Measurements from ENCODE around the gene ELAVL1.
"Not testable (repeated sequence)": the region's sequence is repeated elsewhere in the genome, so short reads cannot be mapped to it uniquely, and the experiment has no call there.

ELAVL1 gene

GRCh38 chr19:7919610-7920518 lies 85.6 kb downstream of the ELAVL1 start, which contains the start of gene SNAPC2:
TSS of gene SNAPC2 (plus strand) at chr19:7920338. CDS start at chr19:7920367, 29 bp downstream.
- H3K27ac ChIP-seq (ENCODE audit: low read depth, low read length) = peak within 1 kb of the TSS; percentile 85
- peak within 1 kb of the TSS; percentile 95 for H3K4me3 ChIP-seq (ENCODE audit: low read depth, low read length)
- H3K4me1 ChIP-seq (ENCODE audit: control insufficient read depth, insufficient read depth, low read length, unreplicated experiment) = peaks cover 14% of the 10 kb centered on the region
- peaks cover 9% of the 10 kb centered on the region for H3K79me2 ChIP-seq (ENCODE audit: control insufficient read depth, insufficient read depth, low read length, unreplicated experiment)
- H3K36me3 ChIP-seq (ENCODE audit: insufficient read depth, low read length) = no peaks in the 10 kb centered on the region
- no peaks in the 10 kb centered on the region for H3K27me3 ChIP-seq (ENCODE audit: insufficient read depth, low read length)
- peak within 1 kb of the TSS; percentile 38 for H2AFZ ChIP-seq (ENCODE audit: low read length, unreplicated experiment)

- Histone ChIP-seq H3K79me2 (ENCODE audit: control insufficient read depth, insufficient read depth, low read length, unreplicated experiment) (peaks cover 9% of the 10 kb centered on the region), H3K27me3 (ENCODE audit: insufficient read depth, low read length) (no peaks in the 10 kb centered on the region), H3K36me3 (ENCODE audit: insufficient read depth, low read length) (no peaks in the 10 kb centered on the region), H2AFZ (ENCODE audit: low read length, unreplicated experiment) (no peak overlapping the region), H3K27ac (ENCODE audit: low read depth, low read length) (no peak overlapping the region), H3K4me1 (ENCODE audit: control insufficient read depth, insufficient read depth, low read length, unreplicated experiment) (peaks cover 14% of the 10 kb centered on the region), H3K4me3 (ENCODE audit: low read depth, low read length) (no peak overlapping the region; the same call in 1 of the 2 replicates)
Measured at GRCh38 chr19:7918615-7919421, 86.6 kb downstream of the ELAVL1 start.

GRCh38 chr19:7918062-7918614 lies 87.3 kb downstream of the ELAVL1 start:
- Histone ChIP-seq H3K4me3 (ENCODE audit: low read depth, low read length) (peak overlapping the region; percentile 80), H3K4me1 (ENCODE audit: control insufficient read depth, insufficient read depth, low read length, unreplicated experiment) (peaks cover 14% of the 10 kb centered on the region)
- H3K79me2 ChIP-seq (ENCODE audit: control insufficient read depth, insufficient read depth, low read length, unreplicated experiment); H3K27ac ChIP-seq (ENCODE audit: low read depth, low read length); H3K36me3 ChIP-seq (ENCODE audit: insufficient read depth, low read length); H2AFZ ChIP-seq (ENCODE audit: low read length, unreplicated experiment); H3K27me3 ChIP-seq (ENCODE audit: insufficient read depth, low read length): not testable (repeated sequence)

GRCh38 chr19:7917267-7918061 lies 88.0 kb downstream of the ELAVL1 start:
- H3K27ac ChIP-seq (ENCODE audit: low read depth, low read length) = no peak overlapping the region
- no peaks in the 10 kb centered on the region for H3K27me3 ChIP-seq (ENCODE audit: insufficient read depth, low read length)
- peak overlapping the region; percentile 80 for H3K4me3 ChIP-seq (ENCODE audit: low read depth, low read length)
- H3K36me3 ChIP-seq (ENCODE audit: insufficient read depth, low read length) = no peaks in the 10 kb centered on the region
- H3K4me1 ChIP-seq (ENCODE audit: control insufficient read depth, insufficient read depth, low read length, unreplicated experiment) = peaks cover 14% of the 10 kb centered on the region
- H2AFZ ChIP-seq (ENCODE audit: low read length, unreplicated experiment) = no peak overlapping the region
- H3K79me2 ChIP-seq (ENCODE audit: control insufficient read depth, insufficient read depth, low read length, unreplicated experiment) = peaks cover 6% of the 10 kb centered on the region

- Histone ChIP-seq H3K27me3 (ENCODE audit: insufficient read depth, low read length) (no peaks in the 10 kb centered on the region), H3K4me1 (ENCODE audit: control insufficient read depth, insufficient read depth, low read length, unreplicated experiment) (peaks cover 10% of the 10 kb centered on the region), H3K4me3 (ENCODE audit: low read depth, low read length) (peak overlapping the region; percentile 80), H2AFZ (ENCODE audit: low read length, unreplicated experiment) (no peak overlapping the region), H3K27ac (ENCODE audit: low read depth, low read length) (no peak overlapping the region), H3K36me3 (ENCODE audit: insufficient read depth, low read length) (no peaks in the 10 kb centered on the region), H3K79me2 (ENCODE audit: control insufficient read depth, insufficient read depth, low read length, unreplicated experiment) (peaks cover 6% of the 10 kb centered on the region)
Measured at GRCh38 chr19:7916955-7917266, 88.5 kb downstream of the ELAVL1 start.

- Histone ChIP-seq H3K4me1 (ENCODE audit: control insufficient read depth, insufficient read depth, low read length, unreplicated experiment) (peaks cover 4% of the 10 kb centered on the region), H3K36me3 (ENCODE audit: insufficient read depth, low read length) (no peaks in the 10 kb centered on the region), H3K4me3 (ENCODE audit: low read depth, low read length) (peak overlapping the region; percentile 80), H3K27ac (ENCODE audit: low read depth, low read length) (no peak overlapping the region), H3K79me2 (ENCODE audit: control insufficient read depth, insufficient read depth, low read length, unreplicated experiment) (peaks cover under 1% of the 10 kb centered on the region), H3K27me3 (ENCODE audit: insufficient read depth, low read length) (no peaks in the 10 kb centered on the region), H2AFZ (ENCODE audit: low read length, unreplicated experiment) (no peak overlapping the region)
Measured at GRCh38 chr19:7916103-7916954, 89.1 kb downstream of the ELAVL1 start.

GRCh38 chr19:7915250-7916102 lies 90.0 kb downstream of the ELAVL1 start:
- H3K27ac ChIP-seq (ENCODE audit: low read depth, low read length) = no peak overlapping the region
- no peaks in the 10 kb centered on the region for H3K27me3 ChIP-seq (ENCODE audit: insufficient read depth, low read length)
- no peak overlapping the region for H2AFZ ChIP-seq (ENCODE audit: low read length, unreplicated experiment)
- peak overlapping the region; percentile 80 for H3K4me3 ChIP-seq (ENCODE audit: low read depth, low read length)
- H3K79me2 ChIP-seq (ENCODE audit: control insufficient read depth, insufficient read depth, low read length, unreplicated experiment) = no peaks in the 10 kb centered on the region
- peaks cover 4% of the 10 kb centered on the region for H3K4me1 ChIP-seq (ENCODE audit: control insufficient read depth, insufficient read depth, low read length, unreplicated experiment)
- H3K36me3 ChIP-seq (ENCODE audit: insufficient read depth, low read length) = no peaks in the 10 kb centered on the region

- peak within 1 kb of the TSS; percentile 80 for H3K4me3 ChIP-seq (ENCODE audit: low read depth, low read length)
- H3K4me1 ChIP-seq (ENCODE audit: control insufficient read depth, insufficient read depth, low read length, unreplicated experiment) = peaks cover under 1% of the 10 kb centered on the region
- H3K79me2 ChIP-seq (ENCODE audit: control insufficient read depth, insufficient read depth, low read length, unreplicated experiment) = no peaks in the 10 kb centered on the region
- H3K36me3 ChIP-seq (ENCODE audit: insufficient read depth, low read length) = no peaks in the 10 kb centered on the region
- no peaks in the 10 kb centered on the region for H3K27me3 ChIP-seq (ENCODE audit: insufficient read depth, low read length)
- H2AFZ ChIP-seq (ENCODE audit: low read length, unreplicated experiment) = no peak within 1 kb of the TSS
- H3K27ac ChIP-seq (ENCODE audit: low read depth, low read length) = no peak within 1 kb of the TSS
Measured at GRCh38 chr19:7914598-7915045, 90.8 kb downstream of the ELAVL1 start, which contains the start of gene TGFBR3L. TSS of gene TGFBR3L (plus strand) at chr19:7914830.

- H3K4me3 ChIP-seq (ENCODE audit: low read depth, low read length) = no peak overlapping the region
- no peaks in the 10 kb centered on the region for H3K4me1 ChIP-seq (ENCODE audit: control insufficient read depth, insufficient read depth, low read length, unreplicated experiment)
- H3K27ac ChIP-seq (ENCODE audit: low read depth, low read length) = no peak overlapping the region
- no peaks in the 10 kb centered on the region for H3K79me2 ChIP-seq (ENCODE audit: control insufficient read depth, insufficient read depth, low read length, unreplicated experiment)
- H3K36me3 ChIP-seq (ENCODE audit: insufficient read depth, low read length) = no peaks in the 10 kb centered on the region
- H2AFZ ChIP-seq (ENCODE audit: low read length, unreplicated experiment) = no peak overlapping the region
- no peaks in the 10 kb centered on the region for H3K27me3 ChIP-seq (ENCODE audit: insufficient read depth, low read length)
Measured at GRCh38 chr19:7914099-7914498, 91.3 kb downstream of the ELAVL1 start.
